SK-N-SH treated with all-trans-retinoic acid at 6 μM for 48 hours (cell line): ENCODE results near the gene PYGL.
"Not testable (repeated sequence)": the region's sequence is repeated elsewhere in the genome, so short reads cannot be mapped to it uniquely, and the experiment has no call there.

Experiments
- ATAC-seq: fragments of 200-7000 bp; cut with Tn5 transposase; 3 replicates; pipeline ENCODE4 v1.9.1; 2020; ENCODE audit warnings: mild to moderate bottlenecking, moderate library complexity
- BACH2 ChIP-seq: fragments of 250-450 bp; sonication (Bioruptor Pico); IDR thresholded peaks from 2 replicates; pipeline ENCODE4 v1.9.0; 2021; ENCODE audit warnings: mild to moderate bottlenecking, borderline replicate concordance
- CSDC2 ChIP-seq: fragments of 250-450 bp; sonication (Bioruptor Pico); IDR thresholded peaks from 2 replicates; pipeline ENCODE4 v1.5.0; 2020; ENCODE audit warnings: mild to moderate bottlenecking, moderate library complexity
- ESRRG ChIP-seq: fragments of 250-450 bp; sonication (Bioruptor Pico); IDR thresholded peaks from 2 replicates; pipeline ENCODE4 v1.6.1; 2021; ENCODE audit warnings: mild to moderate bottlenecking
- ISL1 ChIP-seq: fragments of 250-450 bp; sonication (Bioruptor Pico); IDR thresholded peaks from 2 replicates; pipeline ENCODE4 v2.1.2; 2022; ENCODE audit warnings: mild to moderate bottlenecking, moderate library complexity
- OSR1 ChIP-seq: fragments of 250-450 bp; sonication (Bioruptor Pico); IDR thresholded peaks from 2 replicates; pipeline ENCODE4 v1.8.0; 2022; ENCODE audit warnings: moderate library complexity, mild to moderate bottlenecking, inconsistent platforms
- PPARA ChIP-seq: fragments of 250-450 bp; sonication (Bioruptor Pico); IDR thresholded peaks from 2 replicates; pipeline ENCODE4 v1.5.0; 2020; ENCODE audit warnings: mild to moderate bottlenecking, borderline replicate concordance
- RARB ChIP-seq: fragments of 250-450 bp; sonication (Bioruptor Pico); IDR thresholded peaks from 2 replicates; pipeline ENCODE4 v1.8.0; 2021; ENCODE audit warnings: mild to moderate bottlenecking, moderate library complexity
- SNAI2 ChIP-seq: fragments of 250-450 bp; sonication (Bioruptor Pico); IDR thresholded peaks from 2 replicates; pipeline ENCODE4 v1.5.0; 2020; ENCODE audit warnings: mild to moderate bottlenecking, moderate library complexity
- TCF4 ChIP-seq: fragments of 250-450 bp; sonication (Bioruptor Pico); IDR thresholded peaks from 2 replicates; pipeline ENCODE4 v1.8.0; 2021; ENCODE audit warnings: mild to moderate bottlenecking, moderate library complexity, borderline replicate concordance
- TOX ChIP-seq: fragments of 250-450 bp; sonication (Bioruptor Pico); IDR thresholded peaks from 2 replicates; pipeline ENCODE4 v1.8.0; 2021; ENCODE audit warnings: mild to moderate bottlenecking, moderate library complexity, borderline replicate concordance
- ZC3H10 ChIP-seq: fragments of 250-450 bp; sonication (Bioruptor Pico); IDR thresholded peaks from 2 replicates; pipeline ENCODE4 v1.5.1; 2021; ENCODE audit warnings: mild to moderate bottlenecking, moderate library complexity
- ZFP3 ChIP-seq: fragments of 250-450 bp; sonication (Bioruptor Pico); IDR thresholded peaks from 2 replicates; pipeline ENCODE4 v1.5.0; 2020; ENCODE audit warnings: mild to moderate bottlenecking, moderate library complexity
- ZFP30 ChIP-seq: fragments of 450-650 bp; formaldehyde crosslinking; IDR thresholded peaks from 2 replicates; pipeline ENCODE4 v1.5.0; 2022; ENCODE audit warnings: mild to moderate bottlenecking, moderate library complexity
- ZNF565 ChIP-seq: fragments of 450-650 bp; formaldehyde crosslinking; conservative IDR thresholded peaks from 2 replicates; pipeline ENCODE4 v1.5.0; 2020; ENCODE audit warnings: low read depth, mild to moderate bottlenecking, moderate library complexity
- ZNF70 ChIP-seq: fragments of 450-650 bp; formaldehyde crosslinking; IDR thresholded peaks from 2 replicates; pipeline ENCODE4 v1.5.0; 2020; ENCODE audit warnings: mild to moderate bottlenecking, moderate library complexity
- ZNF8 ChIP-seq: fragments of 450-650 bp; formaldehyde crosslinking; IDR thresholded peaks from 2 replicates; pipeline ENCODE4 v1.5.0; 2020; ENCODE audit warnings: mild to moderate bottlenecking, moderate library complexity
- TF ChIP-seq, protein P1 (sequence below): fragments of 250-450 bp; sonication (Bioruptor Pico); IDR thresholded peaks from 2 replicates; pipeline ENCODE4 v1.5.0; 2020; ENCODE audit warnings: mild to moderate bottlenecking, moderate library complexity
- TF ChIP-seq, protein P2 (sequence below): fragments of 250-450 bp; sonication (Bioruptor Pico); IDR thresholded peaks from 2 replicates; pipeline ENCODE4 v1.5.1; 2020; ENCODE audit warnings: low read depth, mild to moderate bottlenecking, moderate library complexity
- TF ChIP-seq, protein P3 (sequence below): fragments of 250-450 bp; sonication (Bioruptor Pico); IDR thresholded peaks from 2 replicates; pipeline ENCODE4 v1.8.0; 2021; ENCODE audit warnings: low read depth, mild to moderate bottlenecking, moderate library complexity, borderline replicate concordance
- TF ChIP-seq, protein P4 (sequence below): fragments of 250-450 bp; sonication (Bioruptor Pico); IDR thresholded peaks from 2 replicates; pipeline ENCODE4 v1.5.1; 2021; ENCODE audit warnings: mild to moderate bottlenecking, moderate library complexity
- TF ChIP-seq, protein P5 (sequence below): fragments of 250-450 bp; sonication (Bioruptor Pico); IDR thresholded peaks from 2 replicates; pipeline ENCODE4 v1.8.0; 2020; ENCODE audit warnings: mild to moderate bottlenecking, moderate library complexity, borderline replicate concordance

PYGL gene

DNA sequence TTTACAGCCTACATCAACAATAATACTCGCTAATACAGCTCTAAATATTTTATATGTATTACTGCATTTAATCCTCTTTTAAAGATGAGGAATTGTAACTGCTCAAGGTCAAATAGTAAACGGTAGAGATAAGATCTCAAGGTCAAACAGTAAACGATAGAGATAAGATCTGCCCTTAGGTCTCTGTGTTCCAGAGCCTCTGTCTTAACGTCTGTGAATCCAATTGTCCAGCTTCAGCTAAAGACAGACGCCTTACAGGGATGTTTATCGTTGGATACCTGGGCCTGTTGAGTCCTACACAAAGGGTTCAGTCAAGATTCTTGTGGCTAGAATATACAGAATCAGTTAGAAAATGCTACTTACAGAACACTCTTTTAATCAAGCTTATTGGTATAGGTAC, 20.0 kb downstream of the PYGL start (continued):
- TF ChIP-seq ESRRG (CRISPR knock-in tag): no peak

DNA sequence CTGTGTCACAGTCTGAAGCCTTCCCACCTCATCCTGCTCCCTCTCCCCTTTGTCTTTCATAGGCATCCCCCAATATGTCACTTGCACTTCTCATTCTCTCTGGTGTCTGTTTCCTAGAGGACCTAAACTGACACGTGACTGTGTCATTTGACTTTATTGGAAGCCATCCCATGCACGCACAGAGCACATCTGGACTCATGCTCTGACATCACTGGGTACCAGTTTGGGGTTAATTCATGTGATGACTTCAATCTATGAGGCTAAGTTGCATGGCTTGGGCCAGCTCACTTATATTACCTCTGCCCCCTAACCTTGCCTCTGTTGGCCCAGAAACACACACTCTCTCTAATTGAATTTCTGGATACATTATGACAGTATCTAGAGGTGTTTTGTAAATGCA, 21.5 kb downstream of the PYGL start:
- ATAC-seq: no peak

DNA sequence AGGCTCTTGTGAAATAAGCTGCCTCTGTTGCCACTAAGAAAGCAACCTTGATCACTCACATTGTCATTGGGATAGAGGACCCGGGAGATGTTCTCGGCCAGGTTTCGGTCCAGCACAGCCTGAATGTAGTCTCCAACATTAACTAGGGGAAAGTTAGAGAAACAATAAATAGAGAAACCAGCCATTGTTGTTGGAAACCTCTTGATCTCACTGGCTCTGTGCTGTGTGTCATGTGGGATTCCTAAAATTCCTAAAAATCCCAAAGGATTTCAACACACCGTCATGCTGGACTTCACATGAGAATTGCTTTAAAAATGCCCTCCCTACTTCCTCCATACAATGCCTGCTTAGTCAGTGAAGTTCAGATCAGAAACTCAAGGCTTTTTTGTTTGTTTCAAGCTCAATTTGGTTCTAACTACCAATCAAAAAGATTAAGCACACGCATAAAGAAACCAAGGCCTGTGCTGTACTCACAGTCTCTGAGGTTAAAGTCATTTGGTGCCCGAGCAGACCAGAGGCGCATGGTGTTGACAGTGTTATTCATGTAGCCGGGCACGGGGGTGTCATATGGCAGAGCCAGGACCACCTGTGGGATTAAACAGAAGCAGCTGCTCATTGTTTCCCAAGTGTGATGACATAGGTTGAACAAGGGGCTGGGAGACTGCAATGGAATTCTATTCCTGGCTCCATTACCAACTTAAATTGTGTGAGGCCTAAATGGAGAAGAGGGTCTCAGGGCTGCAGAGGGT, 23.6 kb downstream of the PYGL start:
- TF ChIP-seq SNAI2 (CRISPR knock-in tag) (no peak), TCF4 (CRISPR knock-in tag) (no peak), ISL1 (CRISPR knock-in tag) (no peak; the same call in 1 of the 2 replicates), BACH2 (CRISPR knock-in tag) (no peak), ZFP30 (CRISPR knock-in tag) (no peak)
- TF ChIP-seq, protein P1, sequence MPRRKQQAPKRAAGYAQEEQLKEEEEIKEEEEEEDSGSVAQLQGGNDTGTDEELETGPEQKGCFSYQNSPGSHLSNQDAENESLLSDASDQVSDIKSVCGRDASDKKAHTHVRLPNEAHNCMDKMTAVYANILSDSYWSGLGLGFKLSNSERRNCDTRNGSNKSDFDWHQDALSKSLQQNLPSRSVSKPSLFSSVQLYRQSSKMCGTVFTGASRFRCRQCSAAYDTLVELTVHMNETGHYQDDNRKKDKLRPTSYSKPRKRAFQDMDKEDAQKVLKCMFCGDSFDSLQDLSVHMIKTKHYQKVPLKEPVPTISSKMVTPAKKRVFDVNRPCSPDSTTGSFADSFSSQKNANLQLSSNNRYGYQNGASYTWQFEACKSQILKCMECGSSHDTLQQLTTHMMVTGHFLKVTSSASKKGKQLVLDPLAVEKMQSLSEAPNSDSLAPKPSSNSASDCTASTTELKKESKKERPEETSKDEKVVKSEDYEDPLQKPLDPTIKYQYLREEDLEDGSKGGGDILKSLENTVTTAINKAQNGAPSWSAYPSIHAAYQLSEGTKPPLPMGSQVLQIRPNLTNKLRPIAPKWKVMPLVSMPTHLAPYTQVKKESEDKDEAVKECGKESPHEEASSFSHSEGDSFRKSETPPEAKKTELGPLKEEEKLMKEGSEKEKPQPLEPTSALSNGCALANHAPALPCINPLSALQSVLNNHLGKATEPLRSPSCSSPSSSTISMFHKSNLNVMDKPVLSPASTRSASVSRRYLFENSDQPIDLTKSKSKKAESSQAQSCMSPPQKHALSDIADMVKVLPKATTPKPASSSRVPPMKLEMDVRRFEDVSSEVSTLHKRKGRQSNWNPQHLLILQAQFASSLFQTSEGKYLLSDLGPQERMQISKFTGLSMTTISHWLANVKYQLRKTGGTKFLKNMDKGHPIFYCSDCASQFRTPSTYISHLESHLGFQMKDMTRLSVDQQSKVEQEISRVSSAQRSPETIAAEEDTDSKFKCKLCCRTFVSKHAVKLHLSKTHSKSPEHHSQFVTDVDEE (CRISPR knock-in tag): no peak
- ATAC-seq: peak; percentile 79

More for the DNA sequence above, 21.5 kb downstream of the PYGL start:
- TF ChIP-seq, protein P2, sequence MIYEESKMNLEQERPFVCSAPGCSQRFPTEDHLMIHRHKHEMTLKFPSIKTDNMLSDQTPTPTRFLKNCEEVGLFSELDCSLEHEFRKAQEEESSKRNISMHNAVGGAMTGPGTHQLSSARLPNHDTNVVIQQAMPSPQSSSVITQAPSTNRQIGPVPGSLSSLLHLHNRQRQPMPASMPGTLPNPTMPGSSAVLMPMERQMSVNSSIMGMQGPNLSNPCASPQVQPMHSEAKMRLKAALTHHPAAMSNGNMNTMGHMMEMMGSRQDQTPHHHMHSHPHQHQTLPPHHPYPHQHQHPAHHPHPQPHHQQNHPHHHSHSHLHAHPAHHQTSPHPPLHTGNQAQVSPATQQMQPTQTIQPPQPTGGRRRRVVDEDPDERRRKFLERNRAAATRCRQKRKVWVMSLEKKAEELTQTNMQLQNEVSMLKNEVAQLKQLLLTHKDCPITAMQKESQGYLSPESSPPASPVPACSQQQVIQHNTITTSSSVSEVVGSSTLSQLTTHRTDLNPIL (CRISPR knock-in tag): no peak
- no peak for TF ChIP-seq OSR1 (CRISPR knock-in tag)
- no peak for TF ChIP-seq ZFP3 (CRISPR knock-in tag)
- TF ChIP-seq TOX (CRISPR knock-in tag): no peak

DNA sequence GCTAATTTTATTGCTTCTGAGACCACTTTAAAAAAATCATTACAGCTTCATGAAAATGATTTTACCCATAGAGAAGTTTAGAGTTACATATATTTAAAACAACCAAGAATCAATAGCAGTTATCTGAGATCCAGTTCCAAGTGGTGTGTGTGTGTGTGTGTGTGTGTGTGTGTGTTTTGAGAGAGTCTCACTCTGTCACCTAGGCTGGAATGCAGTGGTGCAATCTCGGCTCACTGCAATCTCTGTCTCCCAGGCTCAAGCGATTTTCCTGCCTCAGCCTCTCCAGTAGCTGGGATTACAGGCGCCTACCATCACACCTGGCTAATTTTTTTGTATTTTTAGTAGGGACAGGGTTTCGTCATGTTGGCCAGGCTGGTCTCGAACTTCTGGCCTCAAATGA, 24.8 kb downstream of the PYGL start:
- ATAC-seq: not testable (repeated sequence)

DNA sequence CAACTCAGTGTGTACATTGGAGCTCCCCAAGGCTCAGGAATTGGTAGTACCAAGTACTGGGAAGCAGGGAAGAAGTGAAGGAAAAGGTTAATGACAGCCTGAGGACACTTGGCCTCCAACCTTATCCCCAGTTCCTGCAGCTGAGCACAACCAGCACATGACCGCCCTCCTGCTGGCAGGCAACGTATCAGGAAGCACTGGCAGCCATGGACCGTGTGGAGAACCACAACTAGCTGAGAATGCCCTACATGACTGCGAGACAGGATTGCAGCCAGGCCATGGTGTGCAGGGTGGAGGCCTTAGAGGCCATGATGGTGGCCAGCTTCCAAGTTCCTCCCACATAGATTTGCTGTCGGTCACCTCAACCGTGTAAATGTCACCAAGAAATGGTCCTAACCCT, 26.8 kb downstream of the PYGL start:
- no peak for ATAC-seq
- no peak for TF ChIP-seq ZNF565 (CRISPR knock-in tag)
- TF ChIP-seq RARB: no peak
- TF ChIP-seq ZNF8 (CRISPR knock-in tag): no peak
- no peak for TF ChIP-seq PPARA
- no peak for TF ChIP-seq CSDC2 (CRISPR knock-in tag)
- TF ChIP-seq, protein P3, sequence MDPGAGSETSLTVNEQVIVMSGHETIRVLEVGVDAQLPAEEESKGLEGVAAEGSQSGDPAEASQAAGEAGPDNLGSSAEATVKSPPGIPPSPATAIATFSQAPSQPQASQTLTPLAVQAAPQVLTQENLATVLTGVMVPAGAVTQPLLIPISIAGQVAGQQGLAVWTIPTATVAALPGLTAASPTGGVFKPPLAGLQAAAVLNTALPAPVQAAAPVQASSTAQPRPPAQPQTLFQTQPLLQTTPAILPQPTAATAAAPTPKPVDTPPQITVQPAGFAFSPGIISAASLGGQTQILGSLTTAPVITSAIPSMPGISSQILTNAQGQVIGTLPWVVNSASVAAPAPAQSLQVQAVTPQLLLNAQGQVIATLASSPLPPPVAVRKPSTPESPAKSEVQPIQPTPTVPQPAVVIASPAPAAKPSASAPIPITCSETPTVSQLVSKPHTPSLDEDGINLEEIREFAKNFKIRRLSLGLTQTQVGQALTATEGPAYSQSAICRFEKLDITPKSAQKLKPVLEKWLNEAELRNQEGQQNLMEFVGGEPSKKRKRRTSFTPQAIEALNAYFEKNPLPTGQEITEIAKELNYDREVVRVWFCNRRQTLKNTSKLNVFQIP: no peak
- TF ChIP-seq ESRRG (CRISPR knock-in tag): no peak
- no peak for TF ChIP-seq ZFP3 (CRISPR knock-in tag)
- no peak for TF ChIP-seq ZNF70 (CRISPR knock-in tag)
- no peak for TF ChIP-seq ISL1 (CRISPR knock-in tag)
- TF ChIP-seq, protein P2 (CRISPR knock-in tag): no peak
- TF ChIP-seq, protein P4, sequence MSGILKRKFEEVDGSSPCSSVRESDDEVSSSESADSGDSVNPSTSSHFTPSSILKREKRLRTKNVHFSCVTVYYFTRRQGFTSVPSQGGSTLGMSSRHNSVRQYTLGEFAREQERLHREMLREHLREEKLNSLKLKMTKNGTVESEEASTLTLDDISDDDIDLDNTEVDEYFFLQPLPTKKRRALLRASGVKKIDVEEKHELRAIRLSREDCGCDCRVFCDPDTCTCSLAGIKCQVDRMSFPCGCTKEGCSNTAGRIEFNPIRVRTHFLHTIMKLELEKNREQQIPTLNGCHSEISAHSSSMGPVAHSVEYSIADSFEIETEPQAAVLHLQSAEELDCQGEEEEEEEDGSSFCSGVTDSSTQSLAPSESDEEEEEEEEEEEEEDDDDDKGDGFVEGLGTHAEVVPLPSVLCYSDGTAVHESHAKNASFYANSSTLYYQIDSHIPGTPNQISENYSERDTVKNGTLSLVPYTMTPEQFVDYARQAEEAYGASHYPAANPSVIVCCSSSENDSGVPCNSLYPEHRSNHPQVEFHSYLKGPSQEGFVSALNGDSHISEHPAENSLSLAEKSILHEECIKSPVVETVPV (CRISPR knock-in tag): no peak
- TF ChIP-seq, protein P1 (CRISPR knock-in tag): no peak
- TF ChIP-seq, protein P5, sequence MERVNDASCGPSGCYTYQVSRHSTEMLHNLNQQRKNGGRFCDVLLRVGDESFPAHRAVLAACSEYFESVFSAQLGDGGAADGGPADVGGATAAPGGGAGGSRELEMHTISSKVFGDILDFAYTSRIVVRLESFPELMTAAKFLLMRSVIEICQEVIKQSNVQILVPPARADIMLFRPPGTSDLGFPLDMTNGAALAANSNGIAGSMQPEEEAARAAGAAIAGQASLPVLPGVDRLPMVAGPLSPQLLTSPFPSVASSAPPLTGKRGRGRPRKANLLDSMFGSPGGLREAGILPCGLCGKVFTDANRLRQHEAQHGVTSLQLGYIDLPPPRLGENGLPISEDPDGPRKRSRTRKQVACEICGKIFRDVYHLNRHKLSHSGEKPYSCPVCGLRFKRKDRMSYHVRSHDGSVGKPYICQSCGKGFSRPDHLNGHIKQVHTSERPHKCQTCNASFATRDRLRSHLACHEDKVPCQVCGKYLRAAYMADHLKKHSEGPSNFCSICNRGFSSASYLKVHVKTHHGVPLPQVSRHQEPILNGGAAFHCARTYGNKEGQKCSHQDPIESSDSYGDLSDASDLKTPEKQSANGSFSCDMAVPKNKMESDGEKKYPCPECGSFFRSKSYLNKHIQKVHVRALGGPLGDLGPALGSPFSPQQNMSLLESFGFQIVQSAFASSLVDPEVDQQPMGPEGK: no peak
- TF ChIP-seq ZC3H10 (CRISPR knock-in tag): no peak
- TF ChIP-seq BACH2 (CRISPR knock-in tag): no peak
